Measurements from ENCODE around the gene ABCC1.

DNA sequence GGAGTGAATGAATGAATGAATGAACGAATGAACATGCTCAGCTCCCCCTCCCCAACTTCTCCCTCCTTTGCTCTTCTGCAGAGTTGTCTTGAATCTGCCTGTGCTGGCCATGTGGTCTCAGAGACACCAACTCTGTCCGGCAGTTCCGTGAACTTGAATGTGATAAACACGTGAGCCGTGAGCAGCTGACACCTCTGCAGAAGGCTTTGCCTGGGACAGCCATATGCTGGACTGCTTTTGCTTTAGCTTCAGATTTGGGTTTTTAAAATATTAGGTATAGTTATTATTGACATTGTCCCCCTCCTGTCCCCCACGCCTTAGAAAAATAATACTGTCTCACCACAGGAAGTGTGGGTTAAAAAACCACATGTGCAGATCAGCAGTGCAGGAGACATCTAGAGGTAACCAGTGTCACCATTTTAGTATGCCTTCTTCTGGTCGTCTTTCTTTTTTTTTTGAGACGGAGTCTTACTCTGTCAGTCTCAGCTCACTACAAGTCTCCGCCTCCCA is 83.8 kb downstream of the ABCC1 start:
- TF ChIP-seq EZH2 (IDR thresholded peaks at IDR 0.05; ENCODE audit: borderline replicate concordance) (no peak), EZH2phosphoT487 (IDR thresholded peaks at IDR 0.05; ENCODE audit: low read depth, severe bottlenecking, unreplicated experiment) (no peak)
- TF ChIP-seq, protein P1, sequence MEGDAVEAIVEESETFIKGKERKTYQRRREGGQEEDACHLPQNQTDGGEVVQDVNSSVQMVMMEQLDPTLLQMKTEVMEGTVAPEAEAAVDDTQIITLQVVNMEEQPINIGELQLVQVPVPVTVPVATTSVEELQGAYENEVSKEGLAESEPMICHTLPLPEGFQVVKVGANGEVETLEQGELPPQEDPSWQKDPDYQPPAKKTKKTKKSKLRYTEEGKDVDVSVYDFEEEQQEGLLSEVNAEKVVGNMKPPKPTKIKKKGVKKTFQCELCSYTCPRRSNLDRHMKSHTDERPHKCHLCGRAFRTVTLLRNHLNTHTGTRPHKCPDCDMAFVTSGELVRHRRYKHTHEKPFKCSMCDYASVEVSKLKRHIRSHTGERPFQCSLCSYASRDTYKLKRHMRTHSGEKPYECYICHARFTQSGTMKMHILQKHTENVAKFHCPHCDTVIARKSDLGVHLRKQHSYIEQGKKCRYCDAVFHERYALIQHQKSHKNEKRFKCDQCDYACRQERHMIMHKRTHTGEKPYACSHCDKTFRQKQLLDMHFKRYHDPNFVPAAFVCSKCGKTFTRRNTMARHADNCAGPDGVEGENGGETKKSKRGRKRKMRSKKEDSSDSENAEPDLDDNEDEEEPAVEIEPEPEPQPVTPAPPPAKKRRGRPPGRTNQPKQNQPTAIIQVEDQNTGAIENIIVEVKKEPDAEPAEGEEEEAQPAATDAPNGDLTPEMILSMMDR (IDR thresholded peaks at IDR 0.05; ENCODE audit: poor library complexity) = no peak
